HEK293 (cell line): ENCODE measurements around the gene AP1S2.

ENCODE experiments used
- BCL11A ChIP-seq: fragments of 450-650 bp; formaldehyde crosslinking; IDR thresholded peaks from 2 replicates; pipeline ENCODE4 v1.5.1; 2016; ENCODE audit warnings: low read depth, missing biosample characterization, missing genetic modification characterization
- BCL6B ChIP-seq: fragments of 450-650 bp; formaldehyde crosslinking; IDR thresholded peaks from 2 replicates; pipeline ENCODE4 v1.5.1; 2017; ENCODE audit warnings: missing biosample characterization, missing genetic modification characterization
- GLI2 ChIP-seq: fragments of 450-650 bp; formaldehyde crosslinking; IDR thresholded peaks from 2 replicates; pipeline ENCODE4; 2017; ENCODE audit warnings: missing biosample characterization, missing genetic modification characterization, low read depth, borderline replicate concordance
- OSR2 ChIP-seq: fragments of 450-650 bp; formaldehyde crosslinking; IDR thresholded peaks from 2 replicates; pipeline ENCODE4 v1.5.1; 2016; ENCODE audit warnings: missing biosample characterization, missing genetic modification characterization
- SALL2 ChIP-seq: fragments of 450-650 bp; formaldehyde crosslinking; IDR thresholded peaks from 2 replicates; pipeline ENCODE4 v1.5.0; 2017; ENCODE audit warnings: missing biosample characterization, mild to moderate bottlenecking, missing genetic modification characterization, borderline replicate concordance
- SP3 ChIP-seq: fragments of 450-650 bp; formaldehyde crosslinking; IDR thresholded peaks from 2 replicates; pipeline ENCODE4 v1.5.1; 2016; ENCODE audit warnings: missing biosample characterization, missing genetic modification characterization
- SP7 ChIP-seq: fragments of 450-650 bp; formaldehyde crosslinking; IDR thresholded peaks from 2 replicates; pipeline ENCODE4 v1.5.1; 2016; ENCODE audit warnings: missing biosample characterization, missing genetic modification characterization
- TCF7L2 ChIP-seq: IDR thresholded peaks from 2 replicates; pipeline ENCODE4 v1.6.1; 2011; ENCODE audit warnings: low read depth, mild to moderate bottlenecking, inconsistent platforms, low read length, moderate library complexity, borderline replicate concordance
- ZBTB1 ChIP-seq: fragments of 450-650 bp; formaldehyde crosslinking; IDR thresholded peaks from 2 replicates; pipeline ENCODE4 v1.5.1; 2016; ENCODE audit warnings: missing biosample characterization, missing genetic modification characterization
- ZBTB20 ChIP-seq: fragments of 450-650 bp; formaldehyde crosslinking; IDR thresholded peaks from 2 replicates; pipeline ENCODE4 v1.5.1; 2016; ENCODE audit warnings: missing biosample characterization, missing genetic modification characterization
- ZBTB49 ChIP-seq: fragments of 450-650 bp; formaldehyde crosslinking; IDR thresholded peaks from 2 replicates; pipeline ENCODE4 v1.5.1; 2016; ENCODE audit warnings: missing biosample characterization, missing genetic modification characterization, low read depth
- ZFHX2 ChIP-seq: fragments of 450-650 bp; formaldehyde crosslinking; conservative IDR thresholded peaks from 2 replicates; pipeline ENCODE4 v1.5.1; 2016; ENCODE audit warnings: missing biosample characterization, missing genetic modification characterization
- ZNF10 ChIP-seq: fragments of 450-650 bp; formaldehyde crosslinking; IDR thresholded peaks from 2 replicates; pipeline ENCODE4 v1.5.1; 2017; ENCODE audit warnings: missing biosample characterization, missing genetic modification characterization
- ZNF140 ChIP-seq: fragments of 450-650 bp; formaldehyde crosslinking; IDR thresholded peaks from 2 replicates; pipeline ENCODE4 v1.5.1; 2016; ENCODE audit warnings: missing biosample characterization, missing genetic modification characterization
- ZNF175 ChIP-seq: fragments of 450-650 bp; formaldehyde crosslinking; IDR thresholded peaks from 2 replicates; pipeline ENCODE4 v1.5.1; 2016; ENCODE audit warnings: missing biosample characterization, missing genetic modification characterization
- ZNF202 ChIP-seq: fragments of 450-650 bp; formaldehyde crosslinking; IDR thresholded peaks from 2 replicates; pipeline ENCODE4 v1.5.1; 2016; ENCODE audit warnings: missing biosample characterization, missing genetic modification characterization, borderline replicate concordance
- ZNF280D ChIP-seq: fragments of 450-650 bp; formaldehyde crosslinking; IDR thresholded peaks from 2 replicates; pipeline ENCODE4 v1.5.1; 2016; ENCODE audit warnings: missing biosample characterization, missing genetic modification characterization
- ZNF292 ChIP-seq: fragments of 450-650 bp; formaldehyde crosslinking; IDR thresholded peaks from 2 replicates; pipeline ENCODE4 v1.5.1; 2016; ENCODE audit warnings: low read depth, missing biosample characterization, missing genetic modification characterization, borderline replicate concordance
- ZNF354C ChIP-seq: fragments of 450-650 bp; formaldehyde crosslinking; IDR thresholded peaks from 2 replicates; pipeline ENCODE4 v1.5.1; 2016; ENCODE audit warnings: missing biosample characterization, missing genetic modification characterization, low read depth, borderline replicate concordance
- ZNF423 ChIP-seq: fragments of 450-650 bp; formaldehyde crosslinking; IDR thresholded peaks from 2 replicates; pipeline ENCODE4 v1.5.1; 2016; ENCODE audit warnings: missing biosample characterization, missing genetic modification characterization
- ZNF514 ChIP-seq: fragments of 450-650 bp; formaldehyde crosslinking; IDR thresholded peaks from 2 replicates; pipeline ENCODE4 v1.5.1; 2016; ENCODE audit warnings: missing biosample characterization, missing genetic modification characterization
- ZNF571 ChIP-seq: fragments of 450-650 bp; formaldehyde crosslinking; IDR thresholded peaks from 2 replicates; pipeline ENCODE4 v1.5.0; 2017; ENCODE audit warnings: missing biosample characterization, missing genetic modification characterization
- ZNF626 ChIP-seq: fragments of 450-650 bp; sonication (Bioruptor Pico); formaldehyde crosslinking; IDR thresholded peaks from 2 replicates; pipeline ENCODE4 v1.5.1; 2018; ENCODE audit warnings: missing biosample characterization, missing genetic modification characterization, inconsistent platforms
- ZNF645 ChIP-seq: fragments of 450-650 bp; formaldehyde crosslinking; IDR thresholded peaks from 2 replicates; pipeline ENCODE4; 2016; ENCODE audit warnings: missing biosample characterization, missing genetic modification characterization
- ZNF776 ChIP-seq: fragments of 450-650 bp; formaldehyde crosslinking; IDR thresholded peaks from 2 replicates; pipeline ENCODE4 v1.5.0; 2017; ENCODE audit warnings: missing biosample characterization, missing genetic modification characterization, borderline replicate concordance
- ZXDB ChIP-seq: fragments of 450-650 bp; formaldehyde crosslinking; IDR thresholded peaks from 2 replicates; pipeline ENCODE4 v1.5.1; 2016; ENCODE audit warnings: missing biosample characterization, missing genetic modification characterization
- TF ChIP-seq, protein P1 (sequence below): fragments of 450-650 bp; IDR thresholded peaks from 2 replicates; pipeline ENCODE4 v1.5.1; 2018; ENCODE audit warnings: missing biosample characterization, missing genetic modification characterization

The AP1S2 gene

DNA sequence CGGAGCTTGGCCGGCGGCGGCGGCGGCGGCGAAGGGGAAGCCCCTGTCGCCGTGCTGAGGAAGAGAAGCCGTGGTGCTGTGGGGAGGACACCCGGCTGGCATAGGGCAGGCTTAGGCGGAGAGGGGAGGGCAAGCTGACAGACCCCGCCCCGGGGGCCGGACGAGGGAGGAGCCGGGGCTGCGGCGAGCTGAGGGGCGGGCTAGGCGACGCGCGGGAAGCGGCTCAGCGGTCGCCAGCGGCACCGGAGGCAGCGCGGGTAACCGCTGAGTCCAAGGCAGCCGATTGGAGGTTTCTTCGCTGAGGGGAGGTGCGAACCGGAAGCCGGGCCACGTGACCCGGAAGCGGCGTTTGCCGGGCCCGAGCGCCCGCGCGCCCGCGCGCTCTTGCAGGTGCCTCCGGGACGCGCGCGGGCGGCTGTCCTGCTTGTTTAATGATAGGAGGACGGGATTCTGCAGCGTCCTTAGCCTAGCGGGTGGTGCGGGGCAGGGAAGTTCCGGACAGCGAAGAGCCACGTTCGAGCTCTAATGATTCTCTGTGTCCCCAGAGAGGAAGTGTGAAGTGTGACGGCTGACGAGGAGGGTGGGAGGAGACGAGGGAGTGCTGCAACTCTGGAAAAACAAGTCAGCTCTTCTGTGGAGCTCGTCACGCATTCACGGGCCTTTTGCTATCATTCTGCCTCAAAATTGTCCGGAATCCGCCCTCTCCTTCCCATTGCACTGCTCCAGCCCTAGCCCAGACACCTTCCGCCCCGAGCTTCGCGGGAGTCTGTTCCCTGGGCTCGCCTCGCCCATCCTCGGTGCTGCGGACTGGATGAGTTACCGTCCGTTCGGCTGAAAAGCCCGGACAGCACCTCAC lies at the start of gene AP1S2 (continued):
- TF ChIP-seq ZBTB20 = peak; percentile 91
- peak; percentile 90 for TF ChIP-seq SP3 (tag by site-specific recombination)
- peak; percentile 61 for TF ChIP-seq OSR2 (tag by site-specific recombination)
- TF ChIP-seq ZNF280D (tag by site-specific recombination) = no peak
- no peak for TF ChIP-seq ZNF140 (tag by site-specific recombination)
- TF ChIP-seq ZNF626 = no peak
- no peak for TF ChIP-seq ZNF514 (tag by site-specific recombination)
- TF ChIP-seq TCF7L2 = no peak
- TF ChIP-seq BCL6B = no peak
- no peak for TF ChIP-seq GLI2 (tag by site-specific recombination)
- TF ChIP-seq ZNF354C (tag by site-specific recombination) = no peak
- no peak; the same call in 1 of the 2 replicates for TF ChIP-seq ZNF10 (tag by site-specific recombination)
- TF ChIP-seq, protein P1, sequence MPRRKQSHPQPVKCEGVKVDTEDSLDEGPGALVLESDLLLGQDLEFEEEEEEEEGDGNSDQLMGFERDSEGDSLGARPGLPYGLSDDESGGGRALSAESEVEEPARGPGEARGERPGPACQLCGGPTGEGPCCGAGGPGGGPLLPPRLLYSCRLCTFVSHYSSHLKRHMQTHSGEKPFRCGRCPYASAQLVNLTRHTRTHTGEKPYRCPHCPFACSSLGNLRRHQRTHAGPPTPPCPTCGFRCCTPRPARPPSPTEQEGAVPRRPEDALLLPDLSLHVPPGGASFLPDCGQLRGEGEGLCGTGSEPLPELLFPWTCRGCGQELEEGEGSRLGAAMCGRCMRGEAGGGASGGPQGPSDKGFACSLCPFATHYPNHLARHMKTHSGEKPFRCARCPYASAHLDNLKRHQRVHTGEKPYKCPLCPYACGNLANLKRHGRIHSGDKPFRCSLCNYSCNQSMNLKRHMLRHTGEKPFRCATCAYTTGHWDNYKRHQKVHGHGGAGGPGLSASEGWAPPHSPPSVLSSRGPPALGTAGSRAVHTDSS (tag by site-specific recombination) = no peak
- no peak for TF ChIP-seq ZNF423 (tag by site-specific recombination)
- no peak for TF ChIP-seq ZNF571 (tag by site-specific recombination)
- TF ChIP-seq ZBTB49 (tag by site-specific recombination) = no peak
- no peak for TF ChIP-seq ZNF776 (tag by site-specific recombination)
- TF ChIP-seq BCL11A = no peak
- TF ChIP-seq ZNF175 (tag by site-specific recombination) = no peak
- TF ChIP-seq ZNF202 = no peak
- TF ChIP-seq ZBTB1 (tag by site-specific recombination) = peak; percentile 51; the same call in 1 of the 2 replicates
- no peak for TF ChIP-seq ZNF292 (tag by site-specific recombination)
- TF ChIP-seq ZFHX2 (tag by site-specific recombination) = peak; percentile 52
- no peak for TF ChIP-seq ZNF645 (tag by site-specific recombination)
- peak; percentile 61 for TF ChIP-seq ZXDB (tag by site-specific recombination)
- no peak for TF ChIP-seq SALL2 (tag by site-specific recombination)
- TF ChIP-seq SP7 = peak; percentile 62; the same call in 1 of the 2 replicates
